K562 (cell line): ENCODE measurements around the gene SMPDL3B. TPM values are rescaled to one million over a fixed set of nuclear protein-coding genes. Genes with fewer than 3 reads are reported as not detected.

Experiments
- CTBP1 ChIP-seq: fragments of 450-650 bp; IDR thresholded peaks from 2 replicates; pipeline ENCODE4 v1.6.1; 2016; ENCODE audit warnings: borderline replicate concordance
- EZH2 ChIP-seq: IDR thresholded peaks from 2 replicates; pipeline ENCODE4 v1.6.1; 2012; ENCODE audit warnings: low read depth, mild to moderate bottlenecking, inconsistent platforms, low read length, borderline replicate concordance
- JUNB ChIP-seq: fragments of 450-650 bp; formaldehyde crosslinking; conservative IDR thresholded peaks from 2 replicates; pipeline ENCODE4 v1.4.0; 2020; ENCODE audit warnings: mild to moderate bottlenecking
- PCBP1 ChIP-seq: fragments of 200-400 bp; formaldehyde crosslinking; IDR thresholded peaks from 2 replicates; pipeline ENCODE4 v1.6.1; 2018; ENCODE audit warnings: mild to moderate bottlenecking, low read depth, low read length; ENCODE audit not compliant: poor library complexity, severe bottlenecking
- ZNF431 ChIP-seq: sonication (generic); formaldehyde crosslinking; IDR thresholded peaks from 2 replicates; pipeline ENCODE4 v1.8.0; 2022; ENCODE audit warnings: mild to moderate bottlenecking, missing genetic modification reagents
- polyA plus RNA-seq, 8 experiments: library from polyadenylated mRNA; depleted of rRNA in 4 of 8; stranded (reverse) in 5 of 8; unstranded in 3 of 8; fragments of >200 nt; fragmentation: Nextera tagmentation in 2 of 8; fragmentation: Illumina TruSeq in 1 of 8; extraction: Ambion mirVana in 2 of 8; extraction: Trizol in 1 of 8; gene quantifications; 2 replicates each; pipeline versions ENCODE4 v1.2.1 to v1.2.3, GENCODE V29; 2011 to 2014; ENCODE audit warnings: inconsistent platforms in 1 of 8, missing spikeins in 1 of 8
- total RNA-seq, 7 experiments: library from RNA; depleted of rRNA in 6 of 7; stranded (reverse); fragments of >200 nt in 6 of 7; fragmentation: Illumina TruSeq in 2 of 7; extraction: Trizol in 2 of 7; gene quantifications; 2 replicates each; pipeline versions ENCODE4 v1.2.1 to v1.2.3, GENCODE V29; 2011 to 2021; ENCODE audit warnings: low replicate concordance in 1 of 7
- TF ChIP-seq, protein P1 (sequence below), 2 experiments: fragments of 450-650 bp; conservative IDR thresholded peaks; 2 replicates each; pipeline ENCODE4 v1.6.1; 2017; ENCODE audit warnings: mild to moderate bottlenecking in 2 of 2, moderate library complexity in 2 of 2
- TF ChIP-seq, protein P2 (sequence below): sonication (generic); formaldehyde crosslinking; IDR thresholded peaks from 2 replicates; pipeline ENCODE4 v1.9.0; 2022; ENCODE audit warnings: mild to moderate bottlenecking, missing genetic modification reagents
- TF ChIP-seq, protein P3 (sequence below): fragments of 450-650 bp; IDR thresholded peaks from 2 replicates; pipeline ENCODE4 v1.6.1; 2016; ENCODE audit warnings: mild to moderate bottlenecking, moderate library complexity

Gene SMPDL3B
- total and polyA plus RNA-seq, 9 of the 15 experiments (the other 6 are each of a cell fraction or from before 2014, with no cell fraction given): 0.07 to 1.2 (median 0.73) TPM

DNA sequence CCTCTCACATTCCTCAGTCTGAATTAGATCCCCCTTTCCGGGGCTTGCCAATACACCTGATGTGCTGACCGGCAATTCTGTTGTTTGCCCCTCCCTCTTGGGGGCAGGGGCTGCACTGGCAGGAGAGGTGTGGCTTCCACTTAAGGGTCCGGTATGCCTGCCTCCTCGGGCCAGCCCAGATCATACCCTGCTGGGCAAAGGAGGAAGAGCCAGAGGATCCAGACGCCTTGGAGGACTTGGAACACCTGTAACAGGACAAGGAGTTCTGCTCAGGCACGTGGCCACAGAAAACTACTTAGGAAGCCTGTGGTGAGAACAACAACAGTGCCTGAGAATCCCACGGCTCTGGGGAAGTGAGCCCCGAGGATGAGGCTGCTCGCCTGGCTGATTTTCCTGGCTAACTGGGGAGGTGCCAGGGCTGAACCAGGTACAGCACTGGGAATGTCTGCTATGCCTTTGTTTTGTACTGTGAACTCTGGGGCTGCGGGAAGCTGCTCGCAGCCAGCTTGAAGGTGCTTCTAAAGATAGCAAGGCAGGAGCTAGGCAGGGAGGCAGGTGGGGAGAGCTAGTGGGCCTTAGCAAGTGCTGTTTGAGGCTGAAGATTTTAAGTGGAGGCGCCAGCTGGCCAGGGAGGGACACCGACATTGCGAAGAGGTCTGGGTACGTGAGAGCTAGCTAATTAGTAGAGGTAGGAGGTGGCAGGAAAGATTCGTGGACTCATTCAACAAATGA lies at the start of gene SMPDL3B (continued):
- TF ChIP-seq, protein P1, sequence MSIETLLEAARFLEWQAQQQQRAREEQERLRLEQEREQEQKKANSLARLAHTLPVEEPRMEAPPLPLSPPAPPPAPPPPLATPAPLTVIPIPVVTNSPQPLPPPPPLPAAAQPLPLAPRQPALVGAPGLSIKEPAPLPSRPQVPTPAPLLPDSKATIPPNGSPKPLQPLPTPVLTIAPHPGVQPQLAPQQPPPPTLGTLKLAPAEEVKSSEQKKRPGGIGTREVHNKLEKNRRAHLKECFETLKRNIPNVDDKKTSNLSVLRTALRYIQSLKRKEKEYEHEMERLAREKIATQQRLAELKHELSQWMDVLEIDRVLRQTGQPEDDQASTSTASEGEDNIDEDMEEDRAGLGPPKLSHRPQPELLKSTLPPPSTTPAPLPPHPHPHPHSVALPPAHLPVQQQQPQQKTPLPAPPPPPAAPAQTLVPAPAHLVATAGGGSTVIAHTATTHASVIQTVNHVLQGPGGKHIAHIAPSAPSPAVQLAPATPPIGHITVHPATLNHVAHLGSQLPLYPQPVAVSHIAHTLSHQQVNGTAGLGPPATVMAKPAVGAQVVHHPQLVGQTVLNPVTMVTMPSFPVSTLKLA (conservative IDR thresholded peaks at IDR 0.05): peak in 1 of 2 experiments; percentile 30; a peak in 1 of 4 replicates
- no peak for TF ChIP-seq EZH2
- no peak for TF ChIP-seq JUNB (CRISPR knock-in tag)
- TF ChIP-seq ZNF431 (CRISPR knock-in tag): no peak
- peak; percentile 47; the same call in 1 of the 2 replicates for TF ChIP-seq CTBP1
- TF ChIP-seq, protein P2, sequence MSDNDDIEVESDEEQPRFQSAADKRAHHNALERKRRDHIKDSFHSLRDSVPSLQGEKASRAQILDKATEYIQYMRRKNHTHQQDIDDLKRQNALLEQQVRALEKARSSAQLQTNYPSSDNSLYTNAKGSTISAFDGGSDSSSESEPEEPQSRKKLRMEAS: peak; percentile 73
- TF ChIP-seq, protein P3, sequence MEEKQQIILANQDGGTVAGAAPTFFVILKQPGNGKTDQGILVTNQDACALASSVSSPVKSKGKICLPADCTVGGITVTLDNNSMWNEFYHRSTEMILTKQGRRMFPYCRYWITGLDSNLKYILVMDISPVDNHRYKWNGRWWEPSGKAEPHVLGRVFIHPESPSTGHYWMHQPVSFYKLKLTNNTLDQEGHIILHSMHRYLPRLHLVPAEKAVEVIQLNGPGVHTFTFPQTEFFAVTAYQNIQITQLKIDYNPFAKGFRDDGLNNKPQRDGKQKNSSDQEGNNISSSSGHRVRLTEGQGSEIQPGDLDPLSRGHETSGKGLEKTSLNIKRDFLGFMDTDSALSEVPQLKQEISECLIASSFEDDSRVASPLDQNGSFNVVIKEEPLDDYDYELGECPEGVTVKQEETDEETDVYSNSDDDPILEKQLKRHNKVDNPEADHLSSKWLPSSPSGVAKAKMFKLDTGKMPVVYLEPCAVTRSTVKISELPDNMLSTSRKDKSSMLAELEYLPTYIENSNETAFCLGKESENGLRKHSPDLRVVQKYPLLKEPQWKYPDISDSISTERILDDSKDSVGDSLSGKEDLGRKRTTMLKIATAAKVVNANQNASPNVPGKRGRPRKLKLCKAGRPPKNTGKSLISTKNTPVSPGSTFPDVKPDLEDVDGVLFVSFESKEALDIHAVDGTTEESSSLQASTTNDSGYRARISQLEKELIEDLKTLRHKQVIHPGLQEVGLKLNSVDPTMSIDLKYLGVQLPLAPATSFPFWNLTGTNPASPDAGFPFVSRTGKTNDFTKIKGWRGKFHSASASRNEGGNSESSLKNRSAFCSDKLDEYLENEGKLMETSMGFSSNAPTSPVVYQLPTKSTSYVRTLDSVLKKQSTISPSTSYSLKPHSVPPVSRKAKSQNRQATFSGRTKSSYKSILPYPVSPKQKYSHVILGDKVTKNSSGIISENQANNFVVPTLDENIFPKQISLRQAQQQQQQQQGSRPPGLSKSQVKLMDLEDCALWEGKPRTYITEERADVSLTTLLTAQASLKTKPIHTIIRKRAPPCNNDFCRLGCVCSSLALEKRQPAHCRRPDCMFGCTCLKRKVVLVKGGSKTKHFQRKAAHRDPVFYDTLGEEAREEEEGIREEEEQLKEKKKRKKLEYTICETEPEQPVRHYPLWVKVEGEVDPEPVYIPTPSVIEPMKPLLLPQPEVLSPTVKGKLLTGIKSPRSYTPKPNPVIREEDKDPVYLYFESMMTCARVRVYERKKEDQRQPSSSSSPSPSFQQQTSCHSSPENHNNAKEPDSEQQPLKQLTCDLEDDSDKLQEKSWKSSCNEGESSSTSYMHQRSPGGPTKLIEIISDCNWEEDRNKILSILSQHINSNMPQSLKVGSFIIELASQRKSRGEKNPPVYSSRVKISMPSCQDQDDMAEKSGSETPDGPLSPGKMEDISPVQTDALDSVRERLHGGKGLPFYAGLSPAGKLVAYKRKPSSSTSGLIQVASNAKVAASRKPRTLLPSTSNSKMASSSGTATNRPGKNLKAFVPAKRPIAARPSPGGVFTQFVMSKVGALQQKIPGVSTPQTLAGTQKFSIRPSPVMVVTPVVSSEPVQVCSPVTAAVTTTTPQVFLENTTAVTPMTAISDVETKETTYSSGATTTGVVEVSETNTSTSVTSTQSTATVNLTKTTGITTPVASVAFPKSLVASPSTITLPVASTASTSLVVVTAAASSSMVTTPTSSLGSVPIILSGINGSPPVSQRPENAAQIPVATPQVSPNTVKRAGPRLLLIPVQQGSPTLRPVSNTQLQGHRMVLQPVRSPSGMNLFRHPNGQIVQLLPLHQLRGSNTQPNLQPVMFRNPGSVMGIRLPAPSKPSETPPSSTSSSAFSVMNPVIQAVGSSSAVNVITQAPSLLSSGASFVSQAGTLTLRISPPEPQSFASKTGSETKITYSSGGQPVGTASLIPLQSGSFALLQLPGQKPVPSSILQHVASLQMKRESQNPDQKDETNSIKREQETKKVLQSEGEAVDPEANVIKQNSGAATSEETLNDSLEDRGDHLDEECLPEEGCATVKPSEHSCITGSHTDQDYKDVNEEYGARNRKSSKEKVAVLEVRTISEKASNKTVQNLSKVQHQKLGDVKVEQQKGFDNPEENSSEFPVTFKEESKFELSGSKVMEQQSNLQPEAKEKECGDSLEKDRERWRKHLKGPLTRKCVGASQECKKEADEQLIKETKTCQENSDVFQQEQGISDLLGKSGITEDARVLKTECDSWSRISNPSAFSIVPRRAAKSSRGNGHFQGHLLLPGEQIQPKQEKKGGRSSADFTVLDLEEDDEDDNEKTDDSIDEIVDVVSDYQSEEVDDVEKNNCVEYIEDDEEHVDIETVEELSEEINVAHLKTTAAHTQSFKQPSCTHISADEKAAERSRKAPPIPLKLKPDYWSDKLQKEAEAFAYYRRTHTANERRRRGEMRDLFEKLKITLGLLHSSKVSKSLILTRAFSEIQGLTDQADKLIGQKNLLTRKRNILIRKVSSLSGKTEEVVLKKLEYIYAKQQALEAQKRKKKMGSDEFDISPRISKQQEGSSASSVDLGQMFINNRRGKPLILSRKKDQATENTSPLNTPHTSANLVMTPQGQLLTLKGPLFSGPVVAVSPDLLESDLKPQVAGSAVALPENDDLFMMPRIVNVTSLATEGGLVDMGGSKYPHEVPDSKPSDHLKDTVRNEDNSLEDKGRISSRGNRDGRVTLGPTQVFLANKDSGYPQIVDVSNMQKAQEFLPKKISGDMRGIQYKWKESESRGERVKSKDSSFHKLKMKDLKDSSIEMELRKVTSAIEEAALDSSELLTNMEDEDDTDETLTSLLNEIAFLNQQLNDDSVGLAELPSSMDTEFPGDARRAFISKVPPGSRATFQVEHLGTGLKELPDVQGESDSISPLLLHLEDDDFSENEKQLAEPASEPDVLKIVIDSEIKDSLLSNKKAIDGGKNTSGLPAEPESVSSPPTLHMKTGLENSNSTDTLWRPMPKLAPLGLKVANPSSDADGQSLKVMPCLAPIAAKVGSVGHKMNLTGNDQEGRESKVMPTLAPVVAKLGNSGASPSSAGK: peak; percentile 74
- no peak for TF ChIP-seq PCBP1
